HL-60/S4 treated with phorbol 12-myristate 13-acetate at 8.2 ng/mL for 4 days and 3 days (cell line): ENCODE data around the gene JAKMIP2.

Source experiments
- in situ Hi-C: fragments of 300-500 bp; cut with MboI; formaldehyde crosslinking; loops from 2 replicates; pipeline ENCODE4 v1.15.0; 2022; ENCODE audit warnings: low sequenced_read_pairs

JAKMIP2 gene

DNA sequence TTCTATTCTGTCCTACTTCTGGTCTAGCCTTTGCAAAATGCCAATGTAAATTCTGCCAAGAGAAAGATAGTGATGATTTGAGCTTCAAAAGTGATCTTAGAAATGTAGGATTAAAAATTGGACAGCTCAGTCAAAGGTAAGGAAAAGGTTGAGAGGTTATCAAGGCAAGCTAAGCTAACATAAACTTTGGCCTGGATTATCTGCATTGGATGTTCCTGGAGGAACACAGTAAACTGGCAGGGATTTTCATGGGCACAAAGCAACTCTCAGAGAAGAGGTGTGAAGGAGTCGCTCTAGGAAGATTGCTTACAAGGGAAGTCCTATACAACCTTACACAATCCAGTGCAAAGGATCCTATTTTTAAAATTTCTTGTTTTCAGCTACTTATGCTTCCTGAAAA lies 115.2 kb downstream of the JAKMIP2 start:
- in situ Hi-C loops: no loop called here

DNA sequence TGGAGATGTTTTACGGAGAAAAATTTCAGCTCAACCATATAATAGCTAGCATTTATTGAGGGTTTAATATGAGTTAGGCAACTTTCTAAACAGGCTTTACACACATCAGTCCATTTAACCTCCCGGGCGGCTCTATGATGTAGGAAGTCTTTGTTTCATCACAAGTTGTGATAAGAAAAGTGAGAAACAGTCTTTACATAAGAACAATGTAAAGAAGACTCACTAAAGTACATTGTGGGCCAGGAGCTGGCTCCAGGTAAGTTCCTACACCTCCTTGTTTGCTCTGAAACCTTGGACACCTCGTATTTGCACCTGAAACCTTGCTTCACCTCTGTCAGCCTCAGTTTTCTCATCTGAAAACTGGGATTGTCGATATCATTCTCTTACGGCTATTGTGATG lies 116.1 kb downstream of the JAKMIP2 start:
- in situ Hi-C loops: no loop called here

DNA sequence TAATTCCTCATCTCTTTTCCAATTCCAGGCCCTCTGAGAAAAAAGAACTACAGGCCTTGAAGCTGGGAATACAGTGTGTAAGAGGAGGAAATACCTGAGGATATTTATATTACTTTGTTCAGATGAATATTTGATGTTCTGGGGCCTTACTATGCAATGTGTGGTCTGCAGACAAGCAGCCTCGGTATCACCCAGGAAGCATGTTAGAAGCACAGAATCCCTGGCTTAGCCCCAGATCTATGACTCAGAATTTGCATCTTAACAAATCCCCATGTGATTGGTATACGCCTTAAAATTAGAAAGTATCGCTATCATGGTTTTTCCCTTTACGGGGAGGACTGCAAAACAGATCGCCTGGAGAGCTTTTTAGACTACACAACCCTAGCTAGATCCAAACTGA lies 121.0 kb downstream of the JAKMIP2 start:
- in situ Hi-C loops: no loop called here

DNA sequence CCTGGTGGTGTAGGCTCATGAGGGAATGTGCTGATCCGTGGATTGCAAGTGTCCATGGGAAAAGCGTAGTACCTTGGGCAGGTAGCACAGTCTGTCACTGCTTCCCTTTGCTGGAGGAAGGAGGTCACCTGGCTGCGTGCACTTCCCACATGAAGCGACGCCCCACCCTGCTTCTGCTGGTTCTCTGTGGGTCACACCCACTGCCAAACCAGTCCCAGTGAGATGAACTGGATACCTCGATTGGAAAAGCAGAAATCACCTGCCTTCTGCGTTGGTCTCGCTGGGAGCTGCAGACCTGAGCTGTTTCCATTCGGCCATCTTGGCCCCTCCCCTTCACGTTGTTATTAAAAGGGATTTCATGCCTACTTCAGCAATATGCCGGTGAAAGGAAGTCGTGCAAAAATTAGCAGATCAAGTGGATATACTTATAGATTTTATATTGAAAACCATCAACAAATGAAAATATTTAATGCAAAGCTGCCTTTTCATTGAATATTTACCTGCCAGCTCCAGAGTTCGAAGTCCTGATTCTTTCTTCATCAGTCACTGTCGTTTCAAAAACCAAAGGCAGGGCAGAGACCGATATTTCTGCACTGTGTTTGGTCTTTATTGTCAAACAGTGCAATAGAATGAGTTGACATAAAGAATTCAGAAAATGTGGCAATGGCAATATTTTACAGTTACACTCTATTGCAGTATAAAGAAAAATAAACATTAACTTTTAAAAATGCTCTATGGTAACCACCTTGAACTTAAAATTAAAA lies 123.2 kb downstream of the JAKMIP2 start:
- in situ Hi-C loops: no loop called here

DNA sequence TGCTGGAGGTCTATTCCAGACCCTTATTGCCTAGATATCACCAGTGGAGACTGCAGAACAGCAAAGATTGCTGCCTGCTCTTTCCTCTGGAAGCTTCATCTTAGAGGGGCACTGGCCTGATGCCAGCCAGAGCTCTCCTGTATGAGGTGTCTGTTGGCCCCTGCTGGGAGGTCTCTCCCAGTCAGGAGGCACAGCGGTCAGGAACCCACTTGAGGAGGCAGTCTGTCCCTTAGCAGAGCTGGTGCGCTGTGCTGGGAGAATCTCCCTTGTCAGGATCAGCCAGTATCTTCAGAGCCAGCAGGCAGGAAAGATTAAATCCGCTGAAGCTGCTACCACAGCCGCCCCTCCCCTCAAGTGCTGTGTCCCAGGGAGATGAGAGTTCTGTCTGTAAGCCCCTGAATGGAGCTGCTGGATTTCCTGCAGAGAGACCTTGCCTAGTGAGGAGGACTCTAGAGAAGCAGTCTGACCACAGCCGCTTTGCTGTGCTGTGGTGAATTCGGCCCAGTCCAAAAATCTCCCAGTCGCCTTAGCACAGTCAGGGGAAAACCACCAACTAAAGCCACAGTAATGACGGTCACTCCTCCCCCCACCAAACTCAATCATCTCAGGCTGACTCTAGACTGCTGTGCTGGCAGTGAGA lies 124.1 kb downstream of the JAKMIP2 start:
- in situ Hi-C loops: no loop called here

DNA sequence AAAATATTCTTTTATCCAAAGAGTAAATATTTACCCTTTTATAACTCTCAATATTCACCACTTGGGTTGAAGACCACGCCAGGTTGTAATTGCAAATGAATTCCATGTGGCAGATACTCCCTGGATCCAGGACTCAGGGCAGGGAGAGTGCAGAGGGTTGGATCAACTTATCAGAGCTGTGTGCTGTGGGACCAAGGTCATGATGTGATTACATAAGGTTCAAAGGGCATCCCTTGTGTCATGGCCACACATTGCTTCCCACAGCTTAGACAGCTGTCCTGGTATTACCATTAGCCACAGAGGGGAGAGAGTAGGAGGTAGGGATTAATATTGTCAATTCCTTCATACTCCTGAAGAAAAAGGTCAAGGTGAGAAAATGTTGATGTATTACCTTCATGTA lies 133.9 kb downstream of the JAKMIP2 start:
- in situ Hi-C loops: loop anchor here (25.0 kb wide), 1 partner anchor 164 kb away; no protein-coding TSS in a partner anchor

DNA sequence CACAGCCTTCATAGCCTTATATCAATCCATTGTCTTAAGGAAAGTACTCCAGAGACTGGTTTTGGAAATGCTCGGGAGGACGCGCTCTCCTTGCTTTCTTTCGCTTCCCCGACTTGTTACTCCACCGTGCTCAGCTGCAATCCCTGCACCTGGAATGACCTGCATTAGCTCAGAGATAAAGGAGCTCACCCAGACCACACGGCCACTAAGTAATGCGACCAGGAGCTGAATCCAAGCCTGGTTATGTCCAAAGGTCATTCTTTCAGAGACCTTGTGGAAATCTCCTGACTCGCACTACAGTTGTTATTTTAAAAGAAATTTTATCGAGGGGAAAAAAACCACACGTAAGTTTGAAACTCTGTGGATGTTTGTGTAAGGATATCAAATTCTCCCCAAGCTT lies 137.3 kb downstream of the JAKMIP2 start:
- in situ Hi-C loops: loop anchor here (25.0 kb wide), 1 partner anchor 167 kb away; no protein-coding TSS in a partner anchor

DNA sequence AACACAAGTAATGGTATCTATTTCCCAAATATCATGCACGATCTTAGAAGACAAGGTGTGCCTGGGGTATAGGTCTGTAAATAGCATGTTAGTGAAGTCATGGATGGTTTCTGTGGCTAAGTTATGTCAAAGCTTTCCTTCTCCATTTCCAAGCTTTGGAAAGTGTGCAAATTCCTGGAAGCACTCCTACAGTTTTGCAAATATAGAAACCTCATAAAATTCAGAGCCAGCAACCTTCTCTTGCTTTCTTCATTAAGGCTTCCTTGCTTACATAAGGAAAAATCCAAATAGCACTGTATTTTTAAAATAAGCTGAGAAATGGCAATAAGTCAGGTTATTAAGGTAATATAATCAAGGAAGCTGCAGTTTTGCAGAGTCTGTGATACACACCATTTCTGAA lies 138.1 kb downstream of the JAKMIP2 start:
- in situ Hi-C loops: loop anchor here (25.0 kb wide), 1 partner anchor 168 kb away; no protein-coding TSS in a partner anchor

DNA sequence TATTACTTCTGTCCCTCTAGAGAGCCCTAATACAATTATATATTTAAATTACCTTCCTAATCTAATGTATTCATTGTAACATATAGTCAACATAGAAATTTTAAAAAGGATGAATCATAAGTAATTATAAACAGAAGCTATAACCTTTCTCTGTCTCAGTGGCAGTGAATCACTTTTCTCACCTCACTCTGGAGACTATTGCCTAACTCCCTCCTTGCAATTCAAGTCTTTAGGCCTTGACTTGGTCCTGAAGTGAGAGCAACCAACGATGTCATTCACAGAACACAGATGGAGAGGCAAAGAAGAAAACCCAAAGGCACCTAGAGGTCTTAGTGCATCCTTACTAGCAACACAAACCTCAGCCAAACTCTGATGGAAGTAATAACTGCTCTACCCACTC lies 139.4 kb downstream of the JAKMIP2 start:
- in situ Hi-C loops: loop anchor here (25.0 kb wide), 1 partner anchor 169 kb away; no protein-coding TSS in a partner anchor

DNA sequence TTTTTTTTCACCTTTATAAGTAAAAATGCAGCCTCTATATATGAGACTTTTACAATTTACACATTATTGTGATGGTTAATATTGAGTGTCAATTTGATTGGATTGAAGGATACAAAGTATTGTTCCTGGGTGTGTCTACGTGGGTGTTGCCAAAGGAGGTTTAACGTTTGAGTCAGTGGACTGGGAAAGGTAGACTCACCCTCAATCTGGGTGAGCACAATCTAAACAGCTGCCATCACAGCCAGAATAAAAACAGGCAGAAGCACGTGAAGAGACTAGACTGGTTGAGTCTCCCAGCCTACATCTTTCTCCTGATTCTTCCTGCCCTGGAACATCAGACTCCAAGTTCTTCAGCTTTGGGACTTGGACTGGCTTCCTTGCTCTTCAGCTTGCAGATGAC lies 139.9 kb downstream of the JAKMIP2 start:
- in situ Hi-C loops: loop anchor here (25.0 kb wide), 1 partner anchor 170 kb away; no protein-coding TSS in a partner anchor

DNA sequence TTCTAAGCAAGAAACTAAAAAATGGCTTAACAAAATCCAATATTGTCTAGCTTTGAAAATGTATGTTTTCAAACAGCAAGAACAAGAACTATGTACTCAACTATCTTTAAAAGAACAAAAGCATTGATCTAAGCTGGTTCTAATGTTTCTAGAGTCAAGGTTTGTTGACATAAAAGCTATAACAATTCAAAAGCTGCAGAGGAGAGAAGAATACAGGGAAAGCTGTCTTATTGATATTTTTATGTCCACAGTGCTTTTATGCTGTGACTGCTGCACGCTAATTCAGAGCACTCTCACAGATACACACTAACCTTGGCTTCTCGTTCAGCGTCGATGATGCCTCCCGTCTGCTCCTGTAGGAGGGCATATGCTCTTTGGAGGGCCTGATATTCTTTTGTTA lies 143.2 kb downstream of the JAKMIP2 start:
- in situ Hi-C loops: loop anchor here (25.0 kb wide), 1 partner anchor 173 kb away; no protein-coding TSS in a partner anchor

DNA sequence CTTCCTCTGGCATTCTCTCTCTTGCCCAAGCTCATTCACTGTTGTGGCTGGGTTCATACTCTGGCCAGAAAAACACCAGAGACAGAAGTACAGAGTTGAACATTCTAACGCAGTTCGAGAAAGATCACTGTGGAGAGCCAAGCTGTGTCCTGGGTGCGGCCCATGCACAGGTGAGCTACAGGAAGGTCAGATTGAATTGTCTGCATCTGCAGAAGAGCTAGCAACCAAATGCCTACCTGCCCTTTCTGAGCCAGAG lies 145.9 kb downstream of the JAKMIP2 start:
- in situ Hi-C loops: loop anchor here (25.0 kb wide), 1 partner anchor 176 kb away; no protein-coding TSS in a partner anchor

DNA sequence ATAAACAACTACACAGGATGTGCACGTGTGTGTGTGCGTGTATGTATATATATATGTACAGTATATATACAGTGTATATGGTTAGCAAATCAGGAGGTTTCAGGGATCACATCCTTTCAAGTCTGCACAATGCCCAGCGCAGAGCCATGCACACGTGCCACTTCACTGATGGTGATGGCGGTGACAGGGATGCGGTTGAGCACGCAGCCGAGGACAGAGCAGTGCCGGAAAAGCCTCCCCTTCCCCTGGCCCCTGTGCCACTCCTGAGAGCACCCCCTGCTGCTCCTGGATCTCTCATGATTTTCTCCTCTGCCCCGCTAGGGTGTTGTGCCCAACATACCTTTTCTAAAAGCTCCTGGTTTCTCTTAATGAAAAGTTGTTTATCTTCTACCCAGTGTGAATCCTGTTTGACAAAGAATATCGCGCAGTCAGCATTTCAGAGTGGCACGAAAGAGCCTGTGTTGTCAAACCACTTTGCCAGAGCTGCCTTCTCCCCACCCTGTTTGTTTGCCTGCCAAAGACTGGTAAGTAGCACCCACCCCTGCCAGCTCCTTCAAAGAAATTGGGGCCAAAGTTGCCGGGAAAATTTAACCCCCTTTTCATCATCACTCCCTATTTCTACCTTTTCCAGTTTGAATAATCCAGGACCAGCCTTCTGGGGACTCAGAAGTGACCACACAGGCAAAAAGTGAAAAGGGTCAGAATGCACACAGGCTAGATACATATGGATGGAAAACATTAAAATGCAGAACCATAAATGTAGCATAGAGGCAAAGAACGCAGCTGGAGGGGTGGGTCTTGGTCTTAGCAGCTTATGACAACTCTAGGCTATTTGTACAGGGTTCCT lies 146.4 kb downstream of the JAKMIP2 start:
- in situ Hi-C loops: loop anchor here (25.0 kb wide), 1 partner anchor 176 kb away; no protein-coding TSS in a partner anchor

DNA sequence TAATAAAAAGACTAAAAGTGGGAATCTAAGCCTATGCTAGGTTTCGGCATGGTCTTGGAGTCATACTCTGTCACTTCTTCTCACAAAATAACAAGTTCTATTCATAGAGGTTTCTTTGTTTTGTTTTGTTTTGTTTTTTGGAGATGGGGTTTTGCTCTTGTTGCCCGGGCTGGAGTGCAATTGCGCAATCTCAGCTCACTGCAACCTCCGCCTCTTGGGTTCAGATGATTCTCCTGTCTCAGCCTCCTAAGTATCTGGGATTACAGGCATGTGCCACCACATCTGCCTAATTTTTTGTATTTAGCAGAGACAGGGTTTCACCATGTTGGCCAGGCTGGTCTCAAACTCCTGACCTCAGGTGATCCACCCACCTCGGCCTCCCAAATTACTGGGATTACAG lies 147.1 kb downstream of the JAKMIP2 start:
- in situ Hi-C loops: loop anchor here (25.0 kb wide), 1 partner anchor 177 kb away; no protein-coding TSS in a partner anchor

DNA sequence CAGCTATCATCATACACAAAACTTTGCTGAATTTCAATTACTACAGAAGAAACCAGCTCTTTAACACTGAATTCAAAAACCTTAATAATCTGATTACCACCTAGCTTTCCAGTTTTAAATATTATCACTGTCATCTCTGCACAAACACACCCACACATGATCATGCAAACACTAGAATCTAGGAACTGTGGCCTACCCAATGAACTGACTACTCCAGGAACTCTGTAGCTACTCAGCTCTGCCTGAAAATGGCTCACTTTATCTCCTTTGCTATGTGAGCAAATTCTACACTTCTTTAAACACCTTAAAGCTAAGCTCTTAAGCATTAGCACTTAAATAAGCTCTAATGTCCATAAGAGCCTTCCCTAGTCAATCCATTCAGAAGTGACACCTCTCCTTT lies 149.4 kb downstream of the JAKMIP2 start:
- in situ Hi-C loops: loop anchor here (25.0 kb wide), 1 partner anchor 179 kb away; no protein-coding TSS in a partner anchor

DNA sequence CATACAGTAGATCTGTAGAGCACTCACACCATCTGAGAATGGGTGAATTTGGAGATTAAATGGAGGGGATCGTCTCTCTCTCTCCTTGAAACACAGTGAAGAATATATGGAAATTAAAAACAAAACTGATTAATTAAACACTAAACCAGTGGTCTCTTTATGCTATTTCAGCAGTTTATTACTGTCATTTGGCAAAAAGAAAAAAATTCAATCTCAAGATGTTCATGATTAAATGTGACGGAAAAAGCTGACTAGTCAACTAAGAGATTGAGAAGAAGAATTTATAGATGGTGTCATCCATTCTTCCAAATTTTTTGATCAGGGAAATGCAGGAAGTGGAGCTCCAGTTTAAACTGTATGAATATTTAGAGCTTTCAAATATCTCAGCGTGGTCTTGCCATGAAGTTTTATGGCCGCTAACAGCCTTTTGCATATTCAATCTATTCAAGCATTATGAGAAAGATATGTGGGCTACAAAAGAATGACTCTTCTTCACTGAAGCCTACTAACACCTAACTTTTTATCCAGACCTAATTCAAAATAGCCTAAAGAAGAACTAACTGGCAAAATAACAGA lies 151.0 kb downstream of the JAKMIP2 start:
- in situ Hi-C loops: loop anchor here (25.0 kb wide), 1 partner anchor 181 kb away; no protein-coding TSS in a partner anchor

DNA sequence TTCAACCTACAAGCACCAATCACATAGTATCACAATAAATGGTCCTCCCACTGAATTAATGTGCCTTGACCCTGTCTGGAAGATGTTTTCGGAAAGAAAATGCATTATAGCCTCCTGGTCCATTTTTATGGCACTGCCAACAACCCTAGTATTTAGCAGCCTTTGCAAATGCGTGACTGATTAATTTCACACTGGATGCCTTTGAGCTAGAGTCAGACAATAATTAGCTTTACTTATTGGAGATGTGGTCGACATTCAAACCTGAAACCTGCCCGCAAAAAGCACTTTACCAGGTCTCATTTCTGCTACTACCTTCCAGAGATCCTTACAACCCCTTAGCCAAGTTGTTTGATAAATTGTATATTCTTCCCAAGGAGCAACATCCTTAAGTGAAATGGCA lies 153.3 kb downstream of the JAKMIP2 start:
- in situ Hi-C loops: loop anchor here (25.0 kb wide), 1 partner anchor 183 kb away; no protein-coding TSS in a partner anchor

DNA sequence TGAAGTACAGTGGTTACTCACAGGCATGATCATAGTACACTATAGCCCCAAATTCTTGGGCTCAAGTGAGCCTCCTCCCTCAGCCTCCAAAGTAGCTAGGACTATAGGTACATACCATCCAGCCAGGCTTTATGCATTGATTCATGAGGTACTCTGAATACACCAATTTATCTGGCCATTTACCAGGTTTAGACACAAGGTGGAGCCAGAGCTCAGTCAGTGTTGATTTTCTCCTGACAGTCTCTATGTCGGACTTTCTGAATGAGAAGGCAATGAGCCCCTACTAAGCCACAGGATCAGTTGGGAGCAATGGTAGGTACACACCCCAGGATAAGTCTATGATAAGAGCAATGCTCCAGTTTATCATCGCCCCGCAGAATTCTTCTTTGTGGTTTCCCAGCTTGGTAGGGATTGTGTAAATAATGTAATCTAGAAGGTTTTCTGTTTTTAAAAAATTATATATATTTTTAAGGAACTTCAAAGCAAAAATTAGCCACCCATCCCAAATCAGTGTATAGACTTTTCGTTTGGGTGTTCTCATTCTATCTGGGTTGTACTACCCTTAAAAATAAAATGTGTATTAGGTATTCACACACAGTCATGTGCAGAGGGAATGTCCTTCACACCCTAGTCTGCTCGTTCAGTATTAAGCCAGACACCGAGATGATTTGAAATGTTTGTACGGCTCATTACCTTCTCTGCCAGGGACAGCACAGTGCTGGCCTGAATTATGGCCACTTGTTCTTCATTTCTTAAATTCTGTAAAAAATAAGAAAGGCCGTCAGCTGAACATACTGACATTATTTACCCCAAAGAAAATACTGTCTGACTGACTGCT lies 154.3 kb downstream of the JAKMIP2 start:
- in situ Hi-C loops: loop anchor here (25.0 kb wide), 1 partner anchor 184 kb away; no protein-coding TSS in a partner anchor

DNA sequence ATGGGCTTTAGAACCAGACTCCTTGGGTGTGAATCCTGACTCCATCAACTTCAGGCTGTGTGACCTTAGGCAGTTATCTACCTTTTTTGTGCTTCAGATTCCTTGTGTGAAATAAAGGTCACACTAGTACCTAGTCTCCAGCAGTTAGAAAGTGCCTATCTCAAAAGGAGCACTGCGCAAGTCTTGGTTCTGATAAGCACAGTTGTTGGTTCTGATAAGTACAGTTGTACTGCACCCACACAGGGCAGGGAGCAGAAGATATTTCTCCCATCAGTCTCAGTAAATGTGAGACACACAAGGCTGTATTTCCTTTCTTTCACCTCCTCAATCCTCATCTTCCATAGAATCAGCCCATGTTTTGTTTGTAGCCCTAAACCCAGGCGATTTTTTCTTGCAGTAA lies 156.1 kb downstream of the JAKMIP2 start:
- in situ Hi-C loops: loop anchor here (25.0 kb wide), 1 partner anchor 186 kb away; no protein-coding TSS in a partner anchor

DNA sequence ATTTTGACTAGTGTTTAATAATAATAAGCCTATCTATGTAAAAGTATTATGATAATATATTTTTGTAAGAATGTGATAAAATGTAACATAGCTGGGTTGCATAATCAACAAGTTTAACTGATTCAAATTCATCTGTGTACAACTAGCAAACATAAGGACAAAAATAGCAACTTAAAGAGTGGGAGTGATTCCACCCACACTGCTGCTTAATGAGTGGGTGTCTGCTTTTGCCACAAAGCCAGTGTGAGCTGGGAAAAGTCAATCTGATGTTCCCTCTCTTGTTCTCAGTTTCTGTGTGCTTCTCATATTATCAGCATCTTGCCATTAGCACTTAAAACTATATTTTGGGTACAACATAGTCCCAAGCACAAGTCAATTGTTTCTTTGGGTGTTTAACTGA lies 161.5 kb downstream of the JAKMIP2 start:
- in situ Hi-C loops: no loop called here
